GM19372 (cell line): ENCODE measurements around the gene INSIG2.

Experiments
- ATAC-seq: cut with Tn5 transposase; IDR thresholded peaks from one replicate; pipeline ENCODE4 v1.9.1; 2021; ENCODE audit warnings: mild to moderate bottlenecking, low read depth, moderate library complexity; ENCODE audit not compliant: unreplicated experiment

The INSIG2 gene

GRCh38 chr2:118088051-118089024, at the start of gene INSIG2:
Gene INSIG2, plus strand, starts transcription at chr2:118088471. Its CDS starts 8,086 bp downstream, at chr2:118096557.
- ATAC-seq: peak; percentile 94

GRCh38 chr2:118040891-118041290, 47.4 kb upstream of the INSIG2 start:
- ATAC-seq: no peak

GRCh38 chr2:118044103-118044716, 44.1 kb upstream of the INSIG2 start:
- no peak for ATAC-seq

- no peak for ATAC-seq
Observed at GRCh38 chr2:118044854-118045253, 43.4 kb upstream of the INSIG2 start.

GRCh38 chr2:118045286-118045685, 43.0 kb upstream of the INSIG2 start:
- ATAC-seq: no peak

- no peak for ATAC-seq
Observed at GRCh38 chr2:118046634-118047210, 41.5 kb upstream of the INSIG2 start.

GRCh38 chr2:118047380-118047826, 40.9 kb upstream of the INSIG2 start:
- no peak for ATAC-seq

GRCh38 chr2:118048401-118048800, 39.9 kb upstream of the INSIG2 start:
- ATAC-seq: no peak

GRCh38 chr2:118049140-118049815, 39.0 kb upstream of the INSIG2 start:
- no peak for ATAC-seq

- ATAC-seq: no peak
Observed at GRCh38 chr2:118049816-118050140, 38.5 kb upstream of the INSIG2 start.

GRCh38 chr2:118050386-118050785, 37.9 kb upstream of the INSIG2 start:
- ATAC-seq: no peak

GRCh38 chr2:118050974-118051373, 37.3 kb upstream of the INSIG2 start:
- no peak for ATAC-seq

GRCh38 chr2:118051826-118052358, 36.4 kb upstream of the INSIG2 start:
- no peak for ATAC-seq

- no peak for ATAC-seq
Observed at GRCh38 chr2:118052474-118052873, 35.8 kb upstream of the INSIG2 start.

GRCh38 chr2:118053681-118054080, 34.6 kb upstream of the INSIG2 start:
- no peak for ATAC-seq

- ATAC-seq: no peak
Observed at GRCh38 chr2:118054213-118055008, 33.9 kb upstream of the INSIG2 start.

- ATAC-seq: peak; percentile 73
Observed at GRCh38 chr2:118055512-118056164, 32.6 kb upstream of the INSIG2 start.

GRCh38 chr2:118056165-118056534, 32.1 kb upstream of the INSIG2 start:
- ATAC-seq: peak; percentile 91

- no peak for ATAC-seq
Observed at GRCh38 chr2:118056801-118057200, 31.5 kb upstream of the INSIG2 start.
